Panc1 (cell line): ENCODE measurements around the gene PPP1CA. TPM values are rescaled to one million over a fixed set of nuclear protein-coding genes. Genes with fewer than 3 reads are reported as not detected.
A peak's percentile ranks its signal among the peaks of the same experiment; 100 is the strongest.

Experiments
- ATAC-seq: fragments of 200-7000 bp; cut with Tn5 transposase; 2 replicates; pipeline ENCODE4 v1.9.1; 2020; ENCODE audit warnings: mild to moderate bottlenecking, moderate library complexity
- BruUV-seq: library from RNA; stranded (reverse); fragments of 400-500 nt; replicated peaks from 2 replicates; lab custom pipeline; 2021; lab: Mats Ljungman, UMichigan
- CTCF ChIA-PET: fragments of 300-600 bp; sonication (Branson Sonifier 250); formaldehyde crosslinking; loops from one replicate; lab custom pipeline; 2022; ENCODE audit warnings: antibody characterized with exemption; lab: Charles Lee
- POLR2A ChIA-PET: fragments of 300-600 bp; sonication (Branson Sonifier 250); formaldehyde crosslinking; loops from one replicate; lab custom pipeline; 2022; ENCODE audit warnings: antibody characterized with exemption; lab: Charles Lee
- DNase-seq: peaks from one replicate; pipeline ENCODE4 v3.0.0-alpha.2; 2010; ENCODE audit warnings: low read depth, low spot score
- H3K27ac ChIP-seq: 2 replicates; pipeline ENCODE4 v1.5.1; 2011; ENCODE audit warnings: mild to moderate bottlenecking, low read length, inconsistent platforms
- H3K27me3 ChIP-seq: fragments of 200-500 bp; sonication (Bioruptor generic); 2 replicates; pipeline ENCODE4 v1.6.0; 2014; ENCODE audit warnings: low read length, inconsistent platforms; ENCODE audit not compliant: control insufficient read depth, insufficient read depth
- H3K36me3 ChIP-seq: fragments of 200-500 bp; sonication (Bioruptor generic); 2 replicates; pipeline ENCODE4 v1.5.1; 2014; ENCODE audit warnings: inconsistent platforms, mild to moderate bottlenecking, low read length, moderate library complexity; ENCODE audit not compliant: control insufficient read depth, insufficient read depth
- H3K4me1 ChIP-seq: 2 replicates; pipeline ENCODE4 v1.5.1; 2011; ENCODE audit warnings: inconsistent platforms, mild to moderate bottlenecking, low read length, moderate library complexity; ENCODE audit not compliant: control insufficient read depth, insufficient read depth
- H3K4me3 ChIP-seq, 2 experiments: 2 replicates each; pipeline ENCODE4 v1.5.1; 2011 to 2012; ENCODE audit warnings: low read depth in 2 of 2, low read length in 2 of 2, mild to moderate bottlenecking in 2 of 2, inconsistent platforms in 1 of 2, moderate library complexity in 1 of 2
- H3K9me3 ChIP-seq: fragments of 200-500 bp; sonication (Bioruptor generic); 2 replicates; pipeline ENCODE4 v1.5.1; 2014; ENCODE audit warnings: low read depth, mild to moderate bottlenecking, inconsistent platforms, low read length, moderate library complexity; ENCODE audit not compliant: control insufficient read depth, insufficient read depth
- CTCF ChIP-seq: fragments of 450-650 bp; IDR thresholded peaks from 2 replicates; pipeline ENCODE4 v1.5.1; 2017; ENCODE audit warnings: mild to moderate bottlenecking
- POLR2AphosphoS5 ChIP-seq: IDR thresholded peaks from 2 replicates; pipeline ENCODE4 v1.6.1; 2012; ENCODE audit warnings: mild to moderate bottlenecking, low read depth, low read length, moderate library complexity
- SIN3A ChIP-seq: IDR thresholded peaks from 2 replicates; pipeline ENCODE4 v1.6.1; 2012; ENCODE audit warnings: low read depth, mild to moderate bottlenecking, low read length, moderate library complexity, borderline replicate concordance; ENCODE audit not compliant: insufficient read depth
- TCF7L2 ChIP-seq: IDR thresholded peaks from 2 replicates; pipeline ENCODE4 v1.6.1; 2011; ENCODE audit warnings: mild to moderate bottlenecking, low read depth, low read length, inconsistent platforms
- in situ Hi-C: cut with HindIII; loops from 2 replicates; pipeline ENCODE4 v1.10.0; 2016; ENCODE audit warnings: low sequenced_read_pairs, low pct_unique_long_range_greater_than_20kb
- intact Hi-C: fragments of 100-400 bp; cut with micrococcal nuclease; formaldehyde crosslinking; loops from one replicate; pipeline ENCODE4 v1.10.0; 2022; ENCODE audit not compliant: unreplicated experiment
- total RNA-seq: library from RNA; stranded (reverse); gene quantifications from one replicate; pipeline ENCODE4 v1.2.1, GENCODE V29; 2021; ENCODE audit not compliant: unreplicated experiment
- TF ChIP-seq, protein P1 (sequence below), 2 experiments: IDR thresholded peaks; 2 replicates each; pipeline ENCODE4 v1.6.1; 2011 to 2012; ENCODE audit warnings: low read depth in 2 of 2, control low read depth in 1 of 2, low read length in 1 of 2, mild to moderate bottlenecking in 1 of 2, moderate library complexity in 1 of 2; ENCODE audit not compliant: insufficient read depth in 1 of 2

PPP1CA gene
- total RNA-seq, 1 experiment from 2014 or later, result 361 TPM

DNA sequence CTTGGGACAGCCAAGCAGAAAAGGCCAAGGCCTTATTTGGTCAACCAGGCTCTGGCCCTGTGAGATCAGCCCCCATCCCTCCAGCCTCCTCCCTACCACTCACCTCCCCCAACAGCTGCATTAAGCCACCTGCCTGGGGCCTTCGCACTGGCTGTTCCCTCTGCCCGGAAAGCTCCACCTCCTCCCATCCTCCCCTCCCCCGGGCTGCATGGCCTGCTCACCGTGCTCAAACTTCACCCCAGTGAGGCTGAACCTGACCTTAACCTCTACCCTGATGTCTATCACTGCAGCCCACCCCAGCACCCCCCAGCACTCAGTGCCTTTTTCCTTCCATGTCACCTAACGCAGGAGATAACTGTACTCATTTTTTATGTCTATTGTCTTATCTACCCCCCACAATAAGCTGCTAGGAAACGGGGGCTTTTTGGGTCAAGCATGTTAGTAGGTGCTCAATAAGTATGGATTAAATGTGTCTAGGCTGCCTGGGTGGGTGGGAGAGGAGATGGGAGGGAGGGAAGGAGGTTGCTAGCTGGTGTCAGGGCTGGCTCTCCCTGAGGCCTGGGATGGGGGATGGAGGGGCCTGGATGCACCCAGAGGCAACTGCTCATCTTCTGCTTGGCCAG is 34.9 kb upstream of the PPP1CA start:
- ATAC-seq, result peak; percentile 10
- peaks cover 68% of the 10 kb centered on the region for H3K4me1 ChIP-seq
- DNase-seq, result no peak
- peak overlapping the region; percentile 40 for H3K27ac ChIP-seq
- peaks cover 2% of the 10 kb centered on the region; the same call in 1 of the 2 replicates for H3K36me3 ChIP-seq
- H3K9me3 ChIP-seq, result no peaks in the 10 kb centered on the region
- no TSS peak for BruUV-seq
- H3K4me3 ChIP-seq, result no peak overlapping the region
- TF ChIP-seq CTCF (no peak), POLR2AphosphoS5 (peak; percentile 43)
- in situ Hi-C loops, result no loop called here
- ChIA-PET CTCF (interaction anchor here (0.5 to 0.8 kb wide), 3 partner anchors 32 to 92 kb away, joined by 3 to 4 read pairs (median 4); no protein-coding TSS in a partner anchor), POLR2A (interaction anchor here (0.6 to 0.8 kb wide), 2 partner anchors 28 to 35 kb away, joined by 3 to 4 read pairs; partner anchors contain the start of gene PPP1CA)
- H3K27me3 ChIP-seq, result no peaks in the 10 kb centered on the region
- intact Hi-C loops, result no loop called here

- intact Hi-C loops (no loop called here), in situ Hi-C loops (no loop called here)
- ATAC-seq (peak; percentile 2), DNase-seq (no peak)
- peaks cover 63% of the 10 kb centered on the region for H3K4me1 ChIP-seq
- no peak overlapping the region for H3K4me3 ChIP-seq
- H3K27me3 ChIP-seq, result no peaks in the 10 kb centered on the region
- peak overlapping the region; percentile 40 for H3K27ac ChIP-seq
- peaks cover 2% of the 10 kb centered on the region; the same call in 1 of the 2 replicates for H3K36me3 ChIP-seq
- TF ChIP-seq SIN3A (no peak), TCF7L2 (no peak), POLR2AphosphoS5 (peak; percentile 45; the same call in 1 of the 2 replicates), CTCF (no peak)
- TF ChIP-seq, protein P1, sequence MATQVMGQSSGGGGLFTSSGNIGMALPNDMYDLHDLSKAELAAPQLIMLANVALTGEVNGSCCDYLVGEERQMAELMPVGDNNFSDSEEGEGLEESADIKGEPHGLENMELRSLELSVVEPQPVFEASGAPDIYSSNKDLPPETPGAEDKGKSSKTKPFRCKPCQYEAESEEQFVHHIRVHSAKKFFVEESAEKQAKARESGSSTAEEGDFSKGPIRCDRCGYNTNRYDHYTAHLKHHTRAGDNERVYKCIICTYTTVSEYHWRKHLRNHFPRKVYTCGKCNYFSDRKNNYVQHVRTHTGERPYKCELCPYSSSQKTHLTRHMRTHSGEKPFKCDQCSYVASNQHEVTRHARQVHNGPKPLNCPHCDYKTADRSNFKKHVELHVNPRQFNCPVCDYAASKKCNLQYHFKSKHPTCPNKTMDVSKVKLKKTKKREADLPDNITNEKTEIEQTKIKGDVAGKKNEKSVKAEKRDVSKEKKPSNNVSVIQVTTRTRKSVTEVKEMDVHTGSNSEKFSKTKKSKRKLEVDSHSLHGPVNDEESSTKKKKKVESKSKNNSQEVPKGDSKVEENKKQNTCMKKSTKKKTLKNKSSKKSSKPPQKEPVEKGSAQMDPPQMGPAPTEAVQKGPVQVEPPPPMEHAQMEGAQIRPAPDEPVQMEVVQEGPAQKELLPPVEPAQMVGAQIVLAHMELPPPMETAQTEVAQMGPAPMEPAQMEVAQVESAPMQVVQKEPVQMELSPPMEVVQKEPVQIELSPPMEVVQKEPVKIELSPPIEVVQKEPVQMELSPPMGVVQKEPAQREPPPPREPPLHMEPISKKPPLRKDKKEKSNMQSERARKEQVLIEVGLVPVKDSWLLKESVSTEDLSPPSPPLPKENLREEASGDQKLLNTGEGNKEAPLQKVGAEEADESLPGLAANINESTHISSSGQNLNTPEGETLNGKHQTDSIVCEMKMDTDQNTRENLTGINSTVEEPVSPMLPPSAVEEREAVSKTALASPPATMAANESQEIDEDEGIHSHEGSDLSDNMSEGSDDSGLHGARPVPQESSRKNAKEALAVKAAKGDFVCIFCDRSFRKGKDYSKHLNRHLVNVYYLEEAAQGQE (IDR thresholded peaks at IDR 0.05; ENCODE audit: insufficient read depth in 1 of 2, low read depth in 2 of 2, low read length in 1 of 2), result 0 out of 4 replicates have a peak, but pooled peaks of 1 of the 2 experiments have one; percentile 1
- POLR2A ChIA-PET, result interaction anchor here (0.8 kb wide), 1 partner anchor 34 kb away, joined by 4 read pairs; the partner anchor contains the start of gene PPP1CA
- CTCF ChIA-PET, result interaction anchor here (0.5 kb wide), 1 partner anchor 91 kb away, joined by 4 read pairs; no protein-coding TSS in a partner anchor
- H3K9me3 ChIP-seq, result no peaks in the 10 kb centered on the region
- no TSS peak for BruUV-seq
These were observed 34.2 kb upstream of the PPP1CA start for GRCh38 chr11:67435727-67436458.
